Osteoblast (primary cell): ENCODE results near the gene MRPS35. TPM values are rescaled to one million over a fixed set of nuclear protein-coding genes. Genes with fewer than 3 reads are reported as not detected.

Experiments used
- DNase-seq: peaks from one replicate; pipeline ENCODE4 v3.0.0; 2011; ENCODE audit warnings: low spot score, mixed read lengths; ENCODE audit not compliant: insufficient read length; ENCODE audit errors: missing footprints
- H2AFZ ChIP-seq: 2 replicates; pipeline ENCODE4 v1.6.0; 2011; ENCODE audit warnings: mild to moderate bottlenecking, low read length
- H3K27ac ChIP-seq: 2 replicates; pipeline ENCODE4 v1.5.1; 2011; ENCODE audit warnings: mild to moderate bottlenecking, low read depth, low read length, moderate library complexity
- H3K27me3 ChIP-seq: 2 replicates; pipeline ENCODE4 v1.6.0; 2012; ENCODE audit warnings: mild to moderate bottlenecking, control low read depth, inconsistent platforms, low read length, moderate library complexity; ENCODE audit not compliant: insufficient read depth
- H3K36me3 ChIP-seq: 2 replicates; pipeline ENCODE4 v1.5.1; 2011; ENCODE audit warnings: mild to moderate bottlenecking, low read length, control low read depth, moderate library complexity; ENCODE audit not compliant: insufficient read depth
- H3K4me1 ChIP-seq: 2 replicates; pipeline ENCODE4 v1.5.1; 2011; ENCODE audit warnings: mild to moderate bottlenecking, low read length, control low read depth, moderate library complexity; ENCODE audit not compliant: insufficient read depth
- H3K4me2 ChIP-seq: 2 replicates; pipeline ENCODE4 v1.6.0; 2011; ENCODE audit warnings: mild to moderate bottlenecking, low read length; ENCODE audit not compliant: insufficient read depth
- H3K4me3 ChIP-seq: fragments of 200-600 bp; sonication (generic); 3 replicates; pipeline ENCODE4 v1.5.1; 2012; ENCODE audit warnings: mild to moderate bottlenecking, low read length, inconsistent platforms; ENCODE audit not compliant: insufficient read depth
- H3K79me2 ChIP-seq: 2 replicates; pipeline ENCODE4 v1.6.0; 2012; ENCODE audit warnings: mild to moderate bottlenecking, low read length, control low read depth, inconsistent platforms; ENCODE audit not compliant: insufficient read depth
- H3K9me3 ChIP-seq: 2 replicates; pipeline ENCODE4 v1.5.1; 2011; ENCODE audit warnings: low read depth, low read length, control low read depth
- H4K20me1 ChIP-seq: 2 replicates; pipeline ENCODE4 v1.6.0; 2012; ENCODE audit warnings: mild to moderate bottlenecking, low read length, control low read depth; ENCODE audit not compliant: insufficient read depth
- total RNA-seq: library from RNA; depleted of rRNA; stranded (reverse); fragments of >200 nt; gene quantifications from 2 replicates; pipeline ENCODE4 v1.2.3, GENCODE V29; 2012
- TF ChIP-seq, protein P1 (sequence below): IDR thresholded peaks from 2 replicates; pipeline ENCODE4 v1.5.1; 2011; ENCODE audit warnings: mild to moderate bottlenecking, low read depth, low read length, moderate library complexity; ENCODE audit errors: extremely low read depth

MRPS35 gene
- total RNA-seq, 1 donor = 53.9 TPM

DNA sequence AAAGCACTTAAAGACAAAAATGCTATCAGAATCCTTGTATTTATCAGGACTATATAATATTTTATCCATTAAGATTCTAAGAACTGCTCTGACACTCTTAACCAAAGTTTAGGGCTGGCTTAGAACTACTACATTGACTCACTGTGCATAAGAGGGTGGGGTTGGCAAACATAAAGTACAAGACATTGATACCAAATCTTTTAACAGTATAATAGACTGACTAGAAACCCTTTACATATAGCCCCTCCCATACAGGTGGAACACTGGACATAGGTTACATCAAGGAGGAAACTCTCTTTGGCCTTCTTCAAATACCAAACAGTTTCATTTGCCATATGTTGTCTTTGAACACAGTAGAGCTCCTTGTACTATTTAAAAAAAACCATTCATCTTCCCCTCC lies 30.0 kb upstream of the MRPS35 start:
- Histone ChIP-seq H2AFZ (no peak overlapping the region), H3K4me2 (no peak overlapping the region), H3K4me3 (no peak overlapping the region), H3K4me1 (peaks cover 7% of the 10 kb centered on the region), H3K9me3 (no peaks in the 10 kb centered on the region), H3K79me2 (peaks cover 3% of the 10 kb centered on the region), H3K36me3 (peaks cover 93% of the 10 kb centered on the region), H3K27me3 (no peaks in the 10 kb centered on the region), H3K27ac (no peak overlapping the region), H4K20me1 (no peaks in the 10 kb centered on the region)
- no peak for DNase-seq
- TF ChIP-seq, protein P1, sequence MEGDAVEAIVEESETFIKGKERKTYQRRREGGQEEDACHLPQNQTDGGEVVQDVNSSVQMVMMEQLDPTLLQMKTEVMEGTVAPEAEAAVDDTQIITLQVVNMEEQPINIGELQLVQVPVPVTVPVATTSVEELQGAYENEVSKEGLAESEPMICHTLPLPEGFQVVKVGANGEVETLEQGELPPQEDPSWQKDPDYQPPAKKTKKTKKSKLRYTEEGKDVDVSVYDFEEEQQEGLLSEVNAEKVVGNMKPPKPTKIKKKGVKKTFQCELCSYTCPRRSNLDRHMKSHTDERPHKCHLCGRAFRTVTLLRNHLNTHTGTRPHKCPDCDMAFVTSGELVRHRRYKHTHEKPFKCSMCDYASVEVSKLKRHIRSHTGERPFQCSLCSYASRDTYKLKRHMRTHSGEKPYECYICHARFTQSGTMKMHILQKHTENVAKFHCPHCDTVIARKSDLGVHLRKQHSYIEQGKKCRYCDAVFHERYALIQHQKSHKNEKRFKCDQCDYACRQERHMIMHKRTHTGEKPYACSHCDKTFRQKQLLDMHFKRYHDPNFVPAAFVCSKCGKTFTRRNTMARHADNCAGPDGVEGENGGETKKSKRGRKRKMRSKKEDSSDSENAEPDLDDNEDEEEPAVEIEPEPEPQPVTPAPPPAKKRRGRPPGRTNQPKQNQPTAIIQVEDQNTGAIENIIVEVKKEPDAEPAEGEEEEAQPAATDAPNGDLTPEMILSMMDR = no peak

DNA sequence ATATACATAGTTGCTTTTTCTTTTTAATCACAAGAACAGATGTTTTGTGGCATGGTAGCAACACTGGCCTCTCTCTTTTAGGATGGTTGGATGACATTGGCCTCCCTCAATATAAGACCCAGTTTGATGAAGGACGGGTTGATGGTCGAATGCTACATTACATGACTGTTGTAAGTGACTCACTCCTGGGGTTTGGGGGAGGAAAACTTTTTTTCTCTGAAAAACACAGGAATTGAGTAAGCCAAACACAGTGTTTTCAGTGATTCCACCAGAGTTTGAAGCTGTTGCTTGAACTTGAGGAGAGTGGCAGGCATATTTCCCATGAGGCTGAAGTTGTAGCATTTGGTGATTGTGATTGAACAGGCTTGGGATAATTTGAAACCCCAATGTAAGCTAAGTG lies 28.1 kb upstream of the MRPS35 start:
- TF ChIP-seq, protein P1 = no peak
- peaks cover 3% of the 10 kb centered on the region for H3K79me2 ChIP-seq
- H3K4me2 ChIP-seq = no peak overlapping the region
- H3K9me3 ChIP-seq = no peaks in the 10 kb centered on the region
- H3K4me3 ChIP-seq = no peak overlapping the region
- peak overlapping the region; percentile 42 for H3K27ac ChIP-seq
- peaks cover 93% of the 10 kb centered on the region for H3K36me3 ChIP-seq
- no peaks in the 10 kb centered on the region for H3K27me3 ChIP-seq
- H2AFZ ChIP-seq = no peak overlapping the region
- no peaks in the 10 kb centered on the region for H4K20me1 ChIP-seq
- DNase-seq = peak; percentile 47
- peaks cover 7% of the 10 kb centered on the region for H3K4me1 ChIP-seq

DNA sequence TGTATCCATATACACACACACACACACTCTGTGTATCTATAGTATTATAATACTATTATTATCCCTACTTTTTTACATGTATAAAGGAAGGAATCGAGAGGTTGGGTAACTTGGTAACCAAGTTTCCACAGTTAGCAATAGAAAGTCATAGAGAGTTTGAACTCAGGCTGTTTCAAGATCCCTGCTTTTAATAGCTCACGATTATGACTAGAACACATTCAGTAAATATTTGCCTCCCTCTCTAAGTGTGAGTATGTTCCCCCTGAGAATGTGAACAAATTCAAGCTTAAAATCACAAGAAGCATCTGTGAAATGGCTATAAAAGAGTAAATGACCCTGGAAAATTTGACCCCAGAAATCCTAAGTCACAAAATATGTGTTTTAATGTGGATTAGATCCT lies 25.4 kb upstream of the MRPS35 start:
- H4K20me1 ChIP-seq = peaks cover 3% of the 10 kb centered on the region
- DNase-seq = no peak
- H3K4me3 ChIP-seq = no peak overlapping the region
- peaks cover 7% of the 10 kb centered on the region for H3K4me1 ChIP-seq
- peaks cover 97% of the 10 kb centered on the region for H3K36me3 ChIP-seq
- no peaks in the 10 kb centered on the region for H3K9me3 ChIP-seq
- no peak overlapping the region for H3K27ac ChIP-seq
- H3K4me2 ChIP-seq = no peak overlapping the region
- no peaks in the 10 kb centered on the region for H3K27me3 ChIP-seq
- TF ChIP-seq, protein P1 = no peak
- H3K79me2 ChIP-seq = peaks cover 3% of the 10 kb centered on the region
- no peak overlapping the region for H2AFZ ChIP-seq

DNA sequence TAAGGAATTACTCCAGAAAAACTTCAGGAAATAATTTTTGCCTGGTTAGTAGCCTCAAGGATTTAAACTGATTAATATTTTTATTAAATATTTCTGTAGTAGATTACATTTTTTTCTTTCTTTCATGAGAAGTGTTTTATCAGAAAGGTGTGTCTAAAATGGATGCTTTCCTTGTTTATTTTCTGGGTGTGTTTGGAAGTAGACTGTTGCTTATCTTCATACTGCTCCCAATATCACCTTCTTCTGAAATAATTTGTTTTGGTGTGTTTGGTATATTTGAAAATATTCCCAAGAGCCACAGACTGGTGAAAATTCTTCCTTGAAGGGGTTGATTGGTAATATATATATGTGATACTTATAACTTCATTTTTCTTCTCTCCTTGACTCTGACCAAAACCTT lies 24.5 kb upstream of the MRPS35 start:
- H3K27ac ChIP-seq = no peak overlapping the region
- no peaks in the 10 kb centered on the region for H3K9me3 ChIP-seq
- H3K79me2 ChIP-seq = peaks cover 3% of the 10 kb centered on the region
- no peaks in the 10 kb centered on the region for H3K27me3 ChIP-seq
- peaks cover 7% of the 10 kb centered on the region for H3K4me1 ChIP-seq
- H3K4me2 ChIP-seq = no peak overlapping the region
- peaks cover 97% of the 10 kb centered on the region for H3K36me3 ChIP-seq
- peaks cover 3% of the 10 kb centered on the region for H4K20me1 ChIP-seq
- DNase-seq = no peak
- H2AFZ ChIP-seq = no peak overlapping the region
- TF ChIP-seq, protein P1 = no peak
- no peak overlapping the region for H3K4me3 ChIP-seq
